GM12878 (cell line): ENCODE measurements around the gene RPL10. TPM values are rescaled to one million over a fixed set of nuclear protein-coding genes. Genes with fewer than 3 reads are reported as not detected.

Experiments
- EZH2 ChIP-seq: IDR thresholded peaks from 2 replicates; pipeline ENCODE4 v1.6.1; 2012; ENCODE audit warnings: low read depth, mild to moderate bottlenecking, control low read depth, inconsistent platforms, low read length, borderline replicate concordance; ENCODE audit not compliant: control insufficient read depth
- PAX8 ChIP-seq: fragments of 450-650 bp; IDR thresholded peaks from 2 replicates; pipeline ENCODE4 v1.6.1; 2017; ENCODE audit warnings: mild to moderate bottlenecking, moderate library complexity
- SUPT20H ChIP-seq: IDR thresholded peaks from 2 replicates; pipeline ENCODE4 v1.6.1; 2011; ENCODE audit warnings: low read depth, mild to moderate bottlenecking, low read length, moderate library complexity, borderline replicate concordance; ENCODE audit not compliant: control insufficient read depth
- ZNF24 ChIP-seq: fragments of 450-650 bp; IDR thresholded peaks from 2 replicates; pipeline ENCODE4 v1.6.1; 2017; ENCODE audit warnings: antibody characterized with exemption, mild to moderate bottlenecking
- ZSCAN29 ChIP-seq: fragments of 450-650 bp; IDR thresholded peaks from 2 replicates; pipeline ENCODE4 v1.6.1; 2017; ENCODE audit warnings: mild to moderate bottlenecking, moderate library complexity
- polyA plus RNA-seq, 11 experiments: library from polyadenylated mRNA; depleted of rRNA in 4 of 11; unstranded in 6 of 11; stranded (reverse) in 5 of 11; fragments of >200 nt; fragmentation: Nextera tagmentation in 4 of 11; fragmentation: Illumina TruSeq in 1 of 11; extraction: Ambion mirVana in 4 of 11; extraction: Trizol in 1 of 11; gene quantifications; 1 replicate in 1 of 11; 2 replicates in 10 of 11; pipeline versions ENCODE4 v1.2.1 to v1.2.3, GENCODE V29; 2011 to 2016; ENCODE audit warnings: inconsistent platforms in 2 of 11, missing spikeins in 2 of 11, low read depth in 1 of 11
- total RNA-seq, 4 experiments: library from RNA; depleted of rRNA in 3 of 4; stranded (reverse); fragments of >200 nt in 3 of 4; fragmentation: Illumina TruSeq in 1 of 4; extraction: Trizol in 1 of 4; gene quantifications; 2 replicates each; pipeline versions ENCODE4 v1.2.1 to v1.2.3, GENCODE V29; 2013 to 2021
- TF ChIP-seq, protein P1 (sequence below): IDR thresholded peaks from 2 replicates; pipeline ENCODE4 v1.6.1; 2012; ENCODE audit warnings: improper control_type of control experiment, low read depth, low read length; ENCODE audit not compliant: insufficient replicate concordance
- TF ChIP-seq, protein P2 (sequence below): fragments of 450-650 bp; IDR thresholded peaks from 2 replicates; pipeline ENCODE4 v1.6.1; 2018; ENCODE audit warnings: mild to moderate bottlenecking, low read depth, moderate library complexity; ENCODE audit not compliant: partially characterized antibody

The RPL10 gene
- total and polyA plus RNA-seq, 10 of the 15 experiments (the other 5 are each of a cell fraction or from before 2014, with no cell fraction given) = 1,938 to 7,222 (median 4,494) TPM

DNA sequence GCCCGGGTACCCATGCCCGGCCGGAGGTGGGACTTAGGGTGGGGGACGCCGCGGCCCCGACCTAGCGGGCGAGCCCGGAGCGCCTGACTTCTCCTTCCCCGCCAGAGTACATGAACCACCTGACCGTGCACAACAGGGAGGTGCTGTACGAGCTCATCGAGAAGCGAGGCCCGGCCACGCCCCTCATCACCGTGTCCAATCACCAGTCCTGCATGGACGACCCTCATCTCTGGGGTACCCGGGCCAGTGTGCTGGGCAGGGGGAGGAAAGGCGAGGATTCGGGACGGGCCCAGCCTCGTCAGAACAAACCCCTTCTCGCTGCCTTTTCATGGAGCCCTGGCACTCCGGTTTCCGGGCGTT, 13.8 kb downstream of the RPL10 start (continued):
- TF ChIP-seq EZH2 = no peak
- no peak for TF ChIP-seq SUPT20H
- TF ChIP-seq PAX8 = no peak
- TF ChIP-seq, protein P1, sequence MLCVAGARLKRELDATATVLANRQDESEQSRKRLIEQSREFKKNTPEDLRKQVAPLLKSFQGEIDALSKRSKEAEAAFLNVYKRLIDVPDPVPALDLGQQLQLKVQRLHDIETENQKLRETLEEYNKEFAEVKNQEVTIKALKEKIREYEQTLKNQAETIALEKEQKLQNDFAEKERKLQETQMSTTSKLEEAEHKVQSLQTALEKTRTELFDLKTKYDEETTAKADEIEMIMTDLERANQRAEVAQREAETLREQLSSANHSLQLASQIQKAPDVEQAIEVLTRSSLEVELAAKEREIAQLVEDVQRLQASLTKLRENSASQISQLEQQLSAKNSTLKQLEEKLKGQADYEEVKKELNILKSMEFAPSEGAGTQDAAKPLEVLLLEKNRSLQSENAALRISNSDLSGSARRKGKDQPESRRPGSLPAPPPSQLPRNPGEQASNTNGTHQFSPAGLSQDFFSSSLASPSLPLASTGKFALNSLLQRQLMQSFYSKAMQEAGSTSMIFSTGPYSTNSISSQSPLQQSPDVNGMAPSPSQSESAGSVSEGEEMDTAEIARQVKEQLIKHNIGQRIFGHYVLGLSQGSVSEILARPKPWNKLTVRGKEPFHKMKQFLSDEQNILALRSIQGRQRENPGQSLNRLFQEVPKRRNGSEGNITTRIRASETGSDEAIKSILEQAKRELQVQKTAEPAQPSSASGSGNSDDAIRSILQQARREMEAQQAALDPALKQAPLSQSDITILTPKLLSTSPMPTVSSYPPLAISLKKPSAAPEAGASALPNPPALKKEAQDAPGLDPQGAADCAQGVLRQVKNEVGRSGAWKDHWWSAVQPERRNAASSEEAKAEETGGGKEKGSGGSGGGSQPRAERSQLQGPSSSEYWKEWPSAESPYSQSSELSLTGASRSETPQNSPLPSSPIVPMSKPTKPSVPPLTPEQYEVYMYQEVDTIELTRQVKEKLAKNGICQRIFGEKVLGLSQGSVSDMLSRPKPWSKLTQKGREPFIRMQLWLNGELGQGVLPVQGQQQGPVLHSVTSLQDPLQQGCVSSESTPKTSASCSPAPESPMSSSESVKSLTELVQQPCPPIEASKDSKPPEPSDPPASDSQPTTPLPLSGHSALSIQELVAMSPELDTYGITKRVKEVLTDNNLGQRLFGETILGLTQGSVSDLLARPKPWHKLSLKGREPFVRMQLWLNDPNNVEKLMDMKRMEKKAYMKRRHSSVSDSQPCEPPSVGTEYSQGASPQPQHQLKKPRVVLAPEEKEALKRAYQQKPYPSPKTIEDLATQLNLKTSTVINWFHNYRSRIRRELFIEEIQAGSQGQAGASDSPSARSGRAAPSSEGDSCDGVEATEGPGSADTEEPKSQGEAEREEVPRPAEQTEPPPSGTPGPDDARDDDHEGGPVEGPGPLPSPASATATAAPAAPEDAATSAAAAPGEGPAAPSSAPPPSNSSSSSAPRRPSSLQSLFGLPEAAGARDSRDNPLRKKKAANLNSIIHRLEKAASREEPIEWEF = no peak
- TF ChIP-seq ZNF24 = no peak
- no peak for TF ChIP-seq ZSCAN29
- TF ChIP-seq, protein P2, sequence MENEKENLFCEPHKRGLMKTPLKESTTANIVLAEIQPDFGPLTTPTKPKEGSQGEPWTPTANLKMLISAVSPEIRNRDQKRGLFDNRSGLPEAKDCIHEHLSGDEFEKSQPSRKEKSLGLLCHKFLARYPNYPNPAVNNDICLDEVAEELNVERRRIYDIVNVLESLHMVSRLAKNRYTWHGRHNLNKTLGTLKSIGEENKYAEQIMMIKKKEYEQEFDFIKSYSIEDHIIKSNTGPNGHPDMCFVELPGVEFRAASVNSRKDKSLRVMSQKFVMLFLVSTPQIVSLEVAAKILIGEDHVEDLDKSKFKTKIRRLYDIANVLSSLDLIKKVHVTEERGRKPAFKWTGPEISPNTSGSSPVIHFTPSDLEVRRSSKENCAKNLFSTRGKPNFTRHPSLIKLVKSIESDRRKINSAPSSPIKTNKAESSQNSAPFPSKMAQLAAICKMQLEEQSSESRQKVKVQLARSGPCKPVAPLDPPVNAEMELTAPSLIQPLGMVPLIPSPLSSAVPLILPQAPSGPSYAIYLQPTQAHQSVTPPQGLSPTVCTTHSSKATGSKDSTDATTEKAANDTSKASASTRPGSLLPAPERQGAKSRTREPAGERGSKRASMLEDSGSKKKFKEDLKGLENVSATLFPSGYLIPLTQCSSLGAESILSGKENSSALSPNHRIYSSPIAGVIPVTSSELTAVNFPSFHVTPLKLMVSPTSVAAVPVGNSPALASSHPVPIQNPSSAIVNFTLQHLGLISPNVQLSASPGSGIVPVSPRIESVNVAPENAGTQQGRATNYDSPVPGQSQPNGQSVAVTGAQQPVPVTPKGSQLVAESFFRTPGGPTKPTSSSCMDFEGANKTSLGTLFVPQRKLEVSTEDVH = no peak
